Natural killer cell (primary cell): ENCODE results near the gene SLC35C1. TPM values are rescaled to one million over a fixed set of nuclear protein-coding genes. Genes with fewer than 3 reads are reported as not detected.
A peak's percentile ranks its signal among the peaks of the same experiment; 100 is the strongest.

Experiments
- ATAC-seq, 3 donors: fragments of 150-1000 bp in 2 of 3; fragments of 200-7000 bp in 1 of 3; cut with Tn5 transposase; 1 replicate in 1 of 3; 2 replicates in 2 of 3; pipeline ENCODE4 v1.10.0; 2021; ENCODE audit warnings: mild to moderate bottlenecking in 2 of 3, moderate library complexity in 2 of 3
- DNase-seq, 2 donors: peaks; one replicate each; pipeline versions ENCODE4 v3.0.0 to v3.0.0-alpha.2; 2013 to 2021; ENCODE audit warnings: mixed read lengths in 1 of 2
- H3K27ac ChIP-seq: one replicate; pipeline ENCODE4 v1.5.1; 2013; ENCODE audit warnings: mild to moderate bottlenecking, low read length
- H3K27me3 ChIP-seq: one replicate; pipeline ENCODE4 v1.6.1; 2013; ENCODE audit warnings: low read length; ENCODE audit not compliant: control insufficient read depth, insufficient read depth
- H3K36me3 ChIP-seq: one replicate; pipeline ENCODE4 v1.6.1; 2013; ENCODE audit warnings: low read length; ENCODE audit not compliant: control insufficient read depth, insufficient read depth
- H3K4me1 ChIP-seq: one replicate; pipeline ENCODE4 v1.6.1; 2013; ENCODE audit warnings: low read length; ENCODE audit not compliant: control insufficient read depth, insufficient read depth
- H3K4me3 ChIP-seq: one replicate; pipeline ENCODE4 v1.5.1; 2013; ENCODE audit warnings: low read length
- H3K9me3 ChIP-seq: one replicate; pipeline ENCODE4 v1.6.1; 2013; ENCODE audit warnings: low read length; ENCODE audit not compliant: control insufficient read depth, insufficient read depth
- H3K27ac Mint-ChIP-seq, 2 donors: one replicate each; pipeline ENCODE4 v1.8.0; 2022; ENCODE audit warnings: mild to moderate bottlenecking in 2 of 2, mixed read lengths in 2 of 2, moderate library complexity in 1 of 2
- H3K27me3 Mint-ChIP-seq, 2 donors: one replicate each; pipeline ENCODE4 v1.8.0; 2022; ENCODE audit warnings: low read depth in 2 of 2, mixed read lengths in 2 of 2
- H3K36me3 Mint-ChIP-seq: one replicate; pipeline ENCODE4 v1.8.0; 2022; ENCODE audit warnings: mixed read lengths
- H3K4me1 Mint-ChIP-seq, 2 donors: one replicate each; pipeline ENCODE4 v1.8.0; 2022; ENCODE audit warnings: mixed read lengths in 2 of 2
- H3K4me3 Mint-ChIP-seq: one replicate; pipeline ENCODE4 v1.8.0; 2022; ENCODE audit warnings: mild to moderate bottlenecking, moderate library complexity, mixed read lengths
- H3K9me3 Mint-ChIP-seq, 2 donors: one replicate each; pipeline ENCODE4 v1.8.0; 2022; ENCODE audit warnings: mixed read lengths in 2 of 2
- WGBS: methylation state at CpG from one replicate; pipeline ENCODE4 v1.1.7; 2013; ENCODE audit warnings: missing lambda C conversion rate; ENCODE audit not compliant: insufficient coverage; 5-methylcytosine and 5-hydroxymethylcytosine counted together
- intact Hi-C: fragments of 100-400 bp; cut with micrococcal nuclease; formaldehyde crosslinking; loops from one replicate; pipeline ENCODE4 v1.14.2; 2022
- total RNA-seq, 4 donors: library from RNA; stranded (reverse); fragments of 120-200 nt in 1 of 4; gene quantifications; one replicate each; pipeline versions ENCODE4 v1.2.3 to v1.2.4, GENCODE V29; 2013 to 2022
- TF ChIP-seq, protein P1 (sequence below): fragments of 200-600 bp; IDR thresholded peaks from one replicate; pipeline ENCODE4 v1.8.0; 2022; ENCODE audit warnings: antibody characterized with exemption

The SLC35C1 gene
- total RNA-seq, 3 donors from 2014 or later (not counting 1 experiment from before 2014, with no cell fraction given): 7.1 to 11.9 (median 9.5) TPM

DNA sequence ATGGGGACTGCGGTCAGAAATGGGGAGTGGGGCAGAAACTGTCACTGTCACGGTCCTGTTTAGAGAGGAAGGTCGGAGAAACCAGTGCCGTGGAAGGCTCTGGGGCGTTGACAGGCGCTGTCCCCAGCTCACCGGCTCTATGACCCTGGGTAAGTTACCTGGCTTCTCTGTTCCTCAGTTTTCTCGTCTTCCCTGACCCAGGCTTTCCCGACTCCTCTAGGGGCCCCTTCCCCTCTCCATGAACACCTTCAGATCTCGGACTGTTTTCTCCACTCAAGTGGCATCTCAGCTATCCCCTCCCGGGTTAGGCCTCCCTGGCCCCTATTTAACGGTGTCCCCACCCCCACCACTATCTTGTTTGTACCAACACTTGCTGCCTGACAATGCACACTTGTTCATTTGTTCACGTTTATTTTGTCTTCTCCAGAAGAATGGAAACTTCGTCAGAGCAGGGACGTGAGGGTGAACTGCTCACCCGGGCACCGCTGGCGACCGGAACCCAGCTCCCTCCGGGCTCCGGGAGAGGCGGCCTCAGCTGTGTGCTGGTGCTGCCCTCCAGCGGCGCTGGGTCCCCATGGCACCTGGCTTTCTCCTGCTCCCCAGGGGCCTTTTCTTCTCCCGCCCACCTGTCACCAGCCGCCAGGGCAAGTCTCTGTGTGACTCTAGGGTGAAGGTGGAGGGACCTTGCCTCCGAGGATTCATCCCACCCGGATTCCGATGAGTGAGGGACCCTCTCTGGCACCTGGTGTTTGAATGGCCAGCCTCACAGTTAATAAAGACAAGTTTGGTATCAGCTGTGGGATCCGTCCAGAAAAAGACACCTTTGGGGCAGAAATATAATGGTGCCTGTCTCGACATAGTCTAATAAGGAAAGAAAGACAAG, 33.1 kb upstream of the SLC35C1 start:
- ATAC-seq: peak; percentile 86 to 89 (median 89)
- 6% methylated on average over 31 of the region's 31 CpGs for WGBS
- peak; percentile 71 to 88 for DNase-seq
- peaks cover 0 to 4% of the 10 kb centered on the region in 2 donors for H3K27me3 Mint-ChIP-seq
- Histone ChIP-seq H3K4me3 (peak overlapping the region; percentile 46), H3K9me3 (no peaks in the 10 kb centered on the region), H3K27ac (peak overlapping the region; percentile 51), H3K27me3 (no peaks in the 10 kb centered on the region), H3K36me3 (no peaks in the 10 kb centered on the region), H3K4me1 (peaks cover 9% of the 10 kb centered on the region)
- H3K36me3 Mint-ChIP-seq: no peaks in the 10 kb centered on the region
- TF ChIP-seq, protein P1, sequence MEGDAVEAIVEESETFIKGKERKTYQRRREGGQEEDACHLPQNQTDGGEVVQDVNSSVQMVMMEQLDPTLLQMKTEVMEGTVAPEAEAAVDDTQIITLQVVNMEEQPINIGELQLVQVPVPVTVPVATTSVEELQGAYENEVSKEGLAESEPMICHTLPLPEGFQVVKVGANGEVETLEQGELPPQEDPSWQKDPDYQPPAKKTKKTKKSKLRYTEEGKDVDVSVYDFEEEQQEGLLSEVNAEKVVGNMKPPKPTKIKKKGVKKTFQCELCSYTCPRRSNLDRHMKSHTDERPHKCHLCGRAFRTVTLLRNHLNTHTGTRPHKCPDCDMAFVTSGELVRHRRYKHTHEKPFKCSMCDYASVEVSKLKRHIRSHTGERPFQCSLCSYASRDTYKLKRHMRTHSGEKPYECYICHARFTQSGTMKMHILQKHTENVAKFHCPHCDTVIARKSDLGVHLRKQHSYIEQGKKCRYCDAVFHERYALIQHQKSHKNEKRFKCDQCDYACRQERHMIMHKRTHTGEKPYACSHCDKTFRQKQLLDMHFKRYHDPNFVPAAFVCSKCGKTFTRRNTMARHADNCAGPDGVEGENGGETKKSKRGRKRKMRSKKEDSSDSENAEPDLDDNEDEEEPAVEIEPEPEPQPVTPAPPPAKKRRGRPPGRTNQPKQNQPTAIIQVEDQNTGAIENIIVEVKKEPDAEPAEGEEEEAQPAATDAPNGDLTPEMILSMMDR: peak; percentile 78
- peaks cover 15% of the 10 kb centered on the region in 2 donors for H3K4me1 Mint-ChIP-seq
- H3K4me3 Mint-ChIP-seq: peak overlapping the region; percentile 99
- H3K27ac Mint-ChIP-seq: peak overlapping the region; percentile 83 to 88
- intact Hi-C loops: loop anchor here (5.0 kb wide), 1 partner anchor 430 kb away; no protein-coding TSS in a partner anchor
- no peaks in the 10 kb centered on the region for H3K9me3 Mint-ChIP-seq

DNA sequence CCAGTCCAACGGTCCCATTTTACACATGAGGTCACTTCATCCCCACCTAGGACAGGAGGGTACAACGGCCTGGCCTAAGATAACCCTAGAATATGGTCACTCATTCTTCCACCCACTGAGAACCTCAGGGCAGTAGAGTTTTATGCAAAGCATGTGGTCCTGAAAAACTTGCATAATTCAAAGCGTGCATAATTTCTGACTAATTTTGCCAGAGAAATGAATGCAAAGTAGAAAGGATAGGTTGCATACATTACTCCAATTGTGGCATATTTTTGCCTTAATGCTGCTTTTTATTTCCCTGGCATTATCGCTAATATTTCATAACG, 32.5 kb upstream of the SLC35C1 start:
- H3K4me3 ChIP-seq: no peak overlapping the region

DNA sequence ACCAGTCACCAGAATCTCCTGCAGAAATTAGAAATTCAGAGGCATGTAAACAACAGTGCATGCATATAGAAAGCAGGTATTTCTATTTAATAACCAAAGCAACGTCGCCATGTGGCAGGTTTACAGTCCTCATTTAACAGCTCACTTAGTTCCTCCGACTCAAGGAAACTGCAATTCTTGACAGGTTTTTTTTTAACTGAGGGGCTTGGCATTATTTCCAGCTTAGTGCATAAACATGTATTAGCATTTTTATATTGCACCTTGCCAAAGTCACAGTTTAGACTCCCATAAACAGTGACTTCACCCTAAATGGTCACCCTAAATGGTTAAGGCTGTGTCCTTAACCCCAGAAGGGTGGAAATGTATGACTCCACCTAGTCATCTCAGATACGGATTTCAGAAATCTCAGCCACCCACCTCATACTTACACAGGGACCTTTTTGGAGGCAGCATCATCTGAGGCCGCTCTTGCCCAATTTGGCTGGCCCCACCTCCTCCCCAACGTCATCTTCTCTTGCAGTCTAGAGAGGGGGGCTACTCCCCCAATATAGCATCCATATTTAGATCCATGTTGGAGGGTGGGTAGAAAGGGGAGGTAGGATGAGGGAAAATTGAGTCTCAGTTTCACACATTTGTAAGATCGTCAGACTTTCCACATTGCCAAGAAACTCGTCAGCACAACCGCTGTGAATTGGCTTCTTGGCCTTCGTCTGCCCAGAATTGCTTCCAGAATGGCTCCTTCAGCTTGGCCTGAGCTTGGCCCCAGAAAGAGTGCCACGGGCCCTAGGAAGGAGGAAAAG, 31.8 kb upstream of the SLC35C1 start:
- Mint-ChIP-seq H3K4me3 (peak overlapping the region; percentile 99), H3K36me3 (no peaks in the 10 kb centered on the region), H3K4me1 (peaks cover 15% of the 10 kb centered on the region in 2 donors), H3K27ac (no peak overlapping the region), H3K9me3 (no peaks in the 10 kb centered on the region), H3K27me3 (peaks cover 0 to 7% of the 10 kb centered on the region in 2 donors)
- TF ChIP-seq, protein P1: no peak
- no peaks in the 10 kb centered on the region for H3K36me3 ChIP-seq
- no peak overlapping the region for H3K27ac ChIP-seq
- no peak overlapping the region for H3K4me3 ChIP-seq
- no peaks in the 10 kb centered on the region for H3K9me3 ChIP-seq
- H3K4me1 ChIP-seq: peaks cover 9% of the 10 kb centered on the region
- no peak for DNase-seq
- WGBS: 87% methylated on average over 10 of the region's 11 CpGs
- ATAC-seq: no peak
- no peaks in the 10 kb centered on the region for H3K27me3 ChIP-seq
- intact Hi-C loops: loop anchor here (5.0 kb wide), 1 partner anchor 431 kb away; no protein-coding TSS in a partner anchor

More for the DNA sequence above, 32.5 kb upstream of the SLC35C1 start:
- Histone ChIP-seq H3K27me3 (no peaks in the 10 kb centered on the region), H3K9me3 (no peaks in the 10 kb centered on the region), H3K27ac (no peak overlapping the region), H3K36me3 (no peaks in the 10 kb centered on the region), H3K4me1 (peaks cover 9% of the 10 kb centered on the region)
- intact Hi-C loops: loop anchor here (5.0 kb wide), 1 partner anchor 430 kb away; no protein-coding TSS in a partner anchor
- H3K9me3 Mint-ChIP-seq: no peaks in the 10 kb centered on the region
- H3K36me3 Mint-ChIP-seq: no peaks in the 10 kb centered on the region
- H3K27ac Mint-ChIP-seq: peak overlapping the region in 1 of 2 donors; percentile 88
- ATAC-seq (no peak), DNase-seq (no peak)
- WGBS: 64% methylated on average over 5 of the region's 5 CpGs
- TF ChIP-seq, protein P1: no peak
- peaks cover 15% of the 10 kb centered on the region in 2 donors for H3K4me1 Mint-ChIP-seq
- peaks cover 0 to 4% of the 10 kb centered on the region in 2 donors for H3K27me3 Mint-ChIP-seq
- peak overlapping the region; percentile 99 for H3K4me3 Mint-ChIP-seq
